ENCODE results near the gene STX11. TPM values are rescaled to one million over a fixed set of nuclear protein-coding genes. Genes with fewer than 3 reads are reported as not detected.

Gene STX11
- total and polyA plus RNA-seq, 2 of the 13 experiments (the other 11 are each of a cell fraction or from before 2014, with no cell fraction given): 0.03 TPM; not detected in 1

DNA sequence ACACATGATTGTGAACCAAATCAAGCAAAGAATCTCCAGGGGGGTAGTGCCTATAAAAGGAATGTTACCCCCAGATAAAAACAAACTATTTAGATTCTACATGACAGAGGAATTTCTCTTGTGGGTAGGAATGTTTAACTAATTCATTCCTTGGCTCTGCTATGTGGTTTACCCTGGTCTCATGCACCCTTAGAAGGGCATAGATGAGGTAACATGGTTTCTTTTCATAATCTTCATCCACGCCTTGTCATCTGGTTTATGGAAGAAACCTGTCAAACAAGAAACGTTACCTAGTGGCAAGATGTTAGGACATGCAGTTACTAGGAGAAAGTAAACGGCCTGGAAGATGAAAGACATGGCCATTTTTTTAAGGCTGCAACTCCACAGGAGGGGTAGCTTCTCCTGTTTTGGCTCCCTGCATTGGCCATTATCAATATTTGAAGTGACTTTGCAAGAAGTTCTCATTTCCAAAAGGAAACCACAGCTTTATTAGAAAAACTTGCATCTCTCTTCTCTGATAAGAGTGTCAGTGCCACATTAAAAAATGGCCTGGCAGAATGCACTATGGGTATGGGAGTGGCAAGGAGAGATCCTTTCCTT lies 45.5 kb downstream of the STX11 start:
- Histone ChIP-seq H3K79me2 (ENCODE audit: insufficient read depth, low read length) (no peaks in the 10 kb centered on the region), H3K9me3 (ENCODE audit: low read length) (no peaks in the 10 kb centered on the region), H4K20me1 (ENCODE audit: insufficient read depth, low read length) (no peaks in the 10 kb centered on the region), H3K4me2 (ENCODE audit: low read depth, low read length) (no peak overlapping the region), H3K36me3 (replicated peaks in 1 of 2; ENCODE audit: control insufficient read depth in 1 of 2, insufficient read depth in 2 of 2, low read length in 2 of 2) (no peaks in the 10 kb centered on the region), H3K4me1 (ENCODE audit: insufficient read depth, low read length) (no peaks in the 10 kb centered on the region), H2AFZ (ENCODE audit: low read length) (no peak overlapping the region), H3K27ac (ENCODE audit: extremely low read length, insufficient read depth, low read length) (no peak overlapping the region), H3K27me3 (ENCODE audit: control insufficient read depth in 1 of 2, insufficient read depth in 2 of 2, low read length in 2 of 2) (no peaks in the 10 kb centered on the region; a peak in 1 of 5 replicates), H3K9ac (ENCODE audit: insufficient read depth, low read depth, low read length) (no peak overlapping the region), H3K4me3 (replicated peaks in 1 of 3; ENCODE audit: insufficient read depth in 1 of 3, low read depth in 2 of 3, low read length in 3 of 3) (no peak overlapping the region)
- FAIRE-seq (no peak), ATAC-seq (no peak), DNase-seq (ENCODE audit: low spot score) (no peak)
- WGBS (ENCODE audit: low lambda C conversion rate): 15% methylated on average over 3 of the region's 3 CpGs
- intact Hi-C loops (cut with micrococcal nuclease; ENCODE audit: unreplicated experiment) (no loop called here), in situ Hi-C loops (cut with HindIII; ENCODE audit: extremely low pct_ligation_motif_present, low pct_unique_long_range_greater_than_20kb) (no loop called here)
- POLR2A ChIA-PET: no interaction called here
- CTCF ChIA-PET (ENCODE audit: low intra/inter-chr PET ratio, low total read pairs): no interaction called here
- TF ChIP-seq ZNF33A (CRISPR knock-in tag; IDR thresholded peaks at IDR 0.05; ENCODE audit: borderline replicate concordance) (no peak), ZHX1 (CRISPR knock-in tag; IDR thresholded peaks at IDR 0.05; ENCODE audit: low read depth) (no peak), ZNF44 (CRISPR knock-in tag; IDR thresholded peaks at IDR 0.05) (no peak), ZMAT3 (CRISPR knock-in tag; conservative IDR thresholded peaks at IDR 0.05) (no peak), ZSCAN25 (CRISPR knock-in tag; IDR thresholded peaks at IDR 0.05) (no peak), HHEX (CRISPR knock-in tag; IDR thresholded peaks at IDR 0.05) (no peak), NR3C1 (CRISPR knock-in tag; IDR thresholded peaks at IDR 0.05) (no peak), TCF7 (IDR thresholded peaks at IDR 0.05; ENCODE audit: low read depth) (no peak), FOXJ3 (CRISPR knock-in tag; IDR thresholded peaks at IDR 0.05; ENCODE audit: borderline replicate concordance) (no peak)
- TF ChIP-seq, protein P1, sequence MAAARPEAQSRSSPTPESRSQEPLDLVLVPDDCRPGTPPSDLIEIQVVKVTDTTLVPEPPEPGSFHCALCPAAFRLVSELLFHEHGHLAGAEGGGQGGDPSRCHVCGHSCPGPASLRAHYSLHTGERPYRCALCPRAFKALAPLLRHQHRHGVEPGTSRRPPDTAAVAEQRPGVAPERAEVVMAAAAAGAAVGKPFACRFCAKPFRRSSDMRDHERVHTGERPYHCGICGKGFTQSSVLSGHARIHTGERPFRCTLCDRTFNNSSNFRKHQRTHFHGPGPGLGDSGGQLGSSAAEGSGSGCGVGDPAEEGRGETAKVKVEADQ (CRISPR knock-in tag; IDR thresholded peaks at IDR 0.05; ENCODE audit: borderline replicate concordance): no peak
- BruUV-seq (replicated peaks): no TSS peak

All from HepG2 (cell line).